H1 (cell line): ENCODE results near the gene ATP2B3.

Experiments
- CTCF ChIP-seq, 3 experiments: IDR thresholded peaks; 1 replicate in 2 of 3; 2 replicates in 1 of 3; pipeline versions ENCODE4 v1.5.1 to v1.6.1; 2011; ENCODE audit warnings: low read length in 3 of 3, mild to moderate bottlenecking in 3 of 3, inconsistent platforms in 2 of 3, low read depth in 1 of 3, moderate library complexity in 1 of 3; ENCODE audit not compliant: insufficient read depth in 1 of 3; ENCODE audit errors: control extremely low read depth in 1 of 3
- HDAC6 ChIP-seq: IDR thresholded peaks from one replicate; pipeline ENCODE4 v1.7.1; 2012; ENCODE audit warnings: low read depth, mild to moderate bottlenecking, inconsistent platforms, low read length, moderate library complexity
- POLR2A ChIP-seq, 2 experiments: IDR thresholded peaks; 1 replicate in 1 of 2; 2 replicates in 1 of 2; pipeline ENCODE4 v1.6.1; 2011; ENCODE audit warnings: low read depth in 2 of 2, low read length in 2 of 2, mild to moderate bottlenecking in 2 of 2; ENCODE audit errors: control extremely low read depth in 1 of 2
- SIX5 ChIP-seq: IDR thresholded peaks from 2 replicates; pipeline ENCODE4 v1.6.1; 2011; ENCODE audit warnings: mild to moderate bottlenecking, low read depth, low read length
- USF2 ChIP-seq: IDR thresholded peaks from 2 replicates; pipeline ENCODE4 v1.6.1; 2011; ENCODE audit warnings: low read length, improper control_type of control experiment

GRCh38 chrX:153523269-153523668, 5.8 kb downstream of the ATP2B3 start:
- TF ChIP-seq USF2 (no peak), POLR2A (IDR thresholded peaks at IDR 0.05; ENCODE audit: control extremely low read depth in 1 of 2, low read depth in 2 of 2, low read length in 2 of 2) (no peak), CTCF (IDR thresholded peaks at IDR 0.05; ENCODE audit: control extremely low read depth in 1 of 3, insufficient read depth in 1 of 3, low read depth in 1 of 3, low read length in 3 of 3) (no peak), HDAC6 (no peak), SIX5 (no peak)
